Body of pancreas (tissue), 4 donors: ENCODE results near the gene CNOT1. TPM values are rescaled to one million over a fixed set of nuclear protein-coding genes. Genes with fewer than 3 reads are reported as not detected.

ENCODE experiments used
- ATAC-seq: fragments of 150-250 bp; one replicate; pipeline ENCODE4 v1.9.1; 2016
- DNase-seq, 4 donors: peaks; one replicate each; pipeline ENCODE4 v3.0.0-alpha.2; 2019
- H3K27ac ChIP-seq, 4 donors: fragments of 200-600 bp; sonication (generic); 1 replicate in 3 of 4; 2 replicates in 1 of 4; pipeline versions ENCODE4 v1.5.1 to v1.6.1; 2016 to 2019; ENCODE audit warnings: mild to moderate bottlenecking in 1 of 4, mixed read lengths in 1 of 4, moderate library complexity in 1 of 4
- H3K27me3 ChIP-seq, 2 donors: fragments of 200-600 bp; sonication (generic); one replicate each; pipeline ENCODE4 v1.6.0; 2016; ENCODE audit warnings: mild to moderate bottlenecking in 1 of 2
- H3K36me3 ChIP-seq, 2 donors: fragments of 200-600 bp; sonication (generic); replicated peaks in 1 of 2; 2 replicates each; pipeline ENCODE4 v1.5.1; 2016; ENCODE audit warnings: low read depth in 2 of 2; ENCODE audit not compliant: insufficient read depth in 1 of 2
- H3K4me1 ChIP-seq: fragments of 200-600 bp; sonication (generic); one replicate; pipeline ENCODE4 v1.6.0; 2016
- H3K4me3 ChIP-seq, 2 donors: fragments of 200-600 bp; sonication (generic); 1 replicate in 1 of 2; 2 replicates in 1 of 2; pipeline ENCODE4 v1.5.1; 2016 to 2019
- H3K9me3 ChIP-seq, 3 donors: fragments of 200-600 bp; sonication (generic); 1 replicate in 2 of 3; 2 replicates in 1 of 3; pipeline ENCODE4 v1.5.1; 2016
- CTCF ChIP-seq, 7 experiments: fragments of 450-650 bp in 4 of 7; fragments of 200-600 bp in 3 of 7; sonication (generic) in 3 of 7; IDR thresholded peaks; one replicate each; pipeline ENCODE4 v1.5.1; 2016 to 2019; ENCODE audit warnings: antibody characterized with exemption in 7 of 7
- POLR2A ChIP-seq, 3 donors: fragments of 450-650 bp; IDR thresholded peaks; one replicate each; pipeline ENCODE4 v1.6.1; 2016; ENCODE audit warnings: antibody characterized with exemption in 3 of 3, mild to moderate bottlenecking in 2 of 3
- WGBS, 2 donors: methylation state at CpG; one replicate each; pipeline ENCODE4 v1.1.5; 2017; 5-methylcytosine and 5-hydroxymethylcytosine counted together
- intact Hi-C: fragments of 100-400 bp; cut with DNase I; formaldehyde crosslinking; loops from one replicate; pipeline ENCODE4 v1.15.1; 2023
- total RNA-seq, 2 donors: library from RNA; depleted of rRNA; stranded (reverse); fragments of >200 nt; gene quantifications; one replicate each; pipeline ENCODE4 v1.1.0, GENCODE V29; 2016

Gene CNOT1
- total RNA-seq, 2 donors from 2014 or later, result 56.8 to 63.9 TPM

GRCh38 chr16:58586340-58587030, 43.1 kb downstream of the CNOT1 start:
- H3K36me3 ChIP-seq, result peaks cover 12 to 36% of the 10 kb centered on the region in 2 donors
- no peak for ATAC-seq
- no peak overlapping the region for H3K4me3 ChIP-seq
- no peak overlapping the region for H3K27ac ChIP-seq
- H3K27me3 ChIP-seq, result no peaks in the 10 kb centered on the region
- TF ChIP-seq POLR2A (IDR thresholded peaks at IDR 0.05) (no peak), CTCF (IDR thresholded peaks at IDR 0.05) (no peak)
- no peaks in the 10 kb centered on the region for H3K4me1 ChIP-seq
- 94% methylated on average over 7 of the region's 7 CpGs for WGBS, 2 donors
- no peaks in the 10 kb centered on the region for H3K9me3 ChIP-seq
- intact Hi-C loops, result no loop called here
- DNase-seq, result no peak

- Histone ChIP-seq H3K4me3 (no peak overlapping the region), H3K27ac (no peak overlapping the region), H3K36me3 (peaks cover 12 to 46% of the 10 kb centered on the region in 2 donors), H3K9me3 (no peaks in the 10 kb centered on the region), H3K4me1 (no peaks in the 10 kb centered on the region), H3K27me3 (no peaks in the 10 kb centered on the region)
- no peak for ATAC-seq
- WGBS, 2 donors, result 83 to 87% methylated on average over 8 of the region's 8 CpGs
- intact Hi-C loops, result no loop called here
- TF ChIP-seq CTCF (IDR thresholded peaks at IDR 0.05), result no peak
- TF ChIP-seq POLR2A (IDR thresholded peaks at IDR 0.05), result no peak
- no peak for DNase-seq
Measured at GRCh38 chr16:58584831-58585505, 44.7 kb downstream of the CNOT1 start.

- intact Hi-C loops, result no loop called here
- H3K36me3 ChIP-seq, result peaks cover 12 to 50% of the 10 kb centered on the region in 2 donors
Measured at GRCh38 chr16:58582971-58583765, 46.5 kb downstream of the CNOT1 start.

GRCh38 chr16:58582133-58582532, 47.5 kb downstream of the CNOT1 start:
- Histone ChIP-seq H3K9me3 (no peaks in the 10 kb centered on the region), H3K27ac (no peak overlapping the region), H3K4me3 (no peak overlapping the region), H3K27me3 (no peaks in the 10 kb centered on the region), H3K36me3 (peaks cover 11 to 50% of the 10 kb centered on the region in 2 donors), H3K4me1 (no peaks in the 10 kb centered on the region)
- ATAC-seq (no peak), DNase-seq (no peak)
- intact Hi-C loops, result no loop called here
- WGBS, 2 donors, result 91 to 92% methylated on average over 6 of the region's 6 CpGs
- TF ChIP-seq POLR2A (IDR thresholded peaks at IDR 0.05) (no peak), CTCF (IDR thresholded peaks at IDR 0.05) (no peak)

More at GRCh38 chr16:58582971-58583765, 46.5 kb downstream of the CNOT1 start:
- Histone ChIP-seq H3K4me3 (no peak overlapping the region), H3K9me3 (no peaks in the 10 kb centered on the region), H3K27me3 (no peaks in the 10 kb centered on the region), H3K4me1 (no peaks in the 10 kb centered on the region), H3K27ac (no peak overlapping the region)
- ATAC-seq (no peak), DNase-seq (no peak)
- WGBS, 2 donors, result 77 to 83% methylated on average over 8 of the region's 8 CpGs
- TF ChIP-seq CTCF (IDR thresholded peaks at IDR 0.05) (no peak), POLR2A (IDR thresholded peaks at IDR 0.05) (no peak)
